Osteocyte (in vitro differentiated cells): ENCODE data around the gene AXDND1. TPM values are rescaled to one million over a fixed set of nuclear protein-coding genes. Genes with fewer than 3 reads are reported as not detected.

ENCODE experiments used
- DNase-seq: peaks from one replicate; pipeline ENCODE4 v3.0.0; 2021; ENCODE audit warnings: mixed read lengths; ENCODE audit not compliant: unreplicated experiment; ENCODE audit errors: extremely low spot score
- H3K27ac Mint-ChIP-seq: one replicate; pipeline ENCODE4 v1.8.0; 2021; ENCODE audit warnings: mild to moderate bottlenecking, mixed read lengths; ENCODE audit not compliant: unreplicated experiment
- H3K27me3 Mint-ChIP-seq: one replicate; pipeline ENCODE4 v1.8.0; 2021; ENCODE audit warnings: mixed read lengths; ENCODE audit not compliant: unreplicated experiment
- H3K36me3 Mint-ChIP-seq: one replicate; pipeline ENCODE4 v1.8.0; 2021; ENCODE audit warnings: mixed read lengths; ENCODE audit not compliant: unreplicated experiment
- H3K4me1 Mint-ChIP-seq: one replicate; pipeline ENCODE4 v1.8.0; 2021; ENCODE audit warnings: mixed read lengths; ENCODE audit not compliant: unreplicated experiment
- H3K4me3 Mint-ChIP-seq: one replicate; pipeline ENCODE4 v1.8.0; 2021; ENCODE audit warnings: mild to moderate bottlenecking, moderate library complexity, mixed read lengths; ENCODE audit not compliant: unreplicated experiment
- H3K9me3 Mint-ChIP-seq: one replicate; pipeline ENCODE4 v1.8.0; 2021; ENCODE audit warnings: mixed read lengths; ENCODE audit not compliant: unreplicated experiment
- total RNA-seq: library from RNA; stranded (reverse); gene quantifications from 2 replicates; pipeline ENCODE4 v1.2.1, GENCODE V29; 2021
- TF ChIP-seq, protein P1 (sequence below): fragments of 200-600 bp; sonication (generic); IDR thresholded peaks from 2 replicates; pipeline ENCODE4 v1.5.0; 2021; ENCODE audit warnings: antibody characterized with exemption, mild to moderate bottlenecking, moderate library complexity

Gene AXDND1
- total RNA-seq, 1 donor from 2014 or later = 0.70 TPM

DNA sequence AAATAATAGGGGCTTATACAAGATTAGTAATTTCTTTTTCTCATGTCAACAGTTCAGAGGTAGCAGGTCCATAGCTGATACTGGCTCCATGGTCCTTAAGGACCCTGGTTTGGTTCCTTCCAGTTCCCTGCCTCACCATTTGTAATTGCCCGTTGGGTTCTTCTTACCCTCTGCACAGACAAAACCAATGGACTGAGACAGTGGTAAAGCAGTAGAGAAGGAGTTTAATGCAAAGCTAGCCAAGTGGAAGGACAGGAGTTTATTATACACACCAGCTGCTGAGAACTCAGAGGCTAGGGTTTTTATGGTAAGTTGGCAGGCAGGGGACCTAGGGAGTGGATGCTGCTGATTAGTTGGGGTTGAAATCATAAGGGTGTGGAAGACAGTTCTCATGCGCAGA, 35.9 kb upstream of the AXDND1 start:
- H3K27ac Mint-ChIP-seq = no peak overlapping the region
- no peaks in the 10 kb centered on the region for H3K9me3 Mint-ChIP-seq
- no peaks in the 10 kb centered on the region for H3K4me1 Mint-ChIP-seq
- no peak overlapping the region for H3K4me3 Mint-ChIP-seq
- H3K27me3 Mint-ChIP-seq = no peaks in the 10 kb centered on the region
- peaks cover 22% of the 10 kb centered on the region for H3K36me3 Mint-ChIP-seq
- DNase-seq = no peak
- TF ChIP-seq, protein P1, sequence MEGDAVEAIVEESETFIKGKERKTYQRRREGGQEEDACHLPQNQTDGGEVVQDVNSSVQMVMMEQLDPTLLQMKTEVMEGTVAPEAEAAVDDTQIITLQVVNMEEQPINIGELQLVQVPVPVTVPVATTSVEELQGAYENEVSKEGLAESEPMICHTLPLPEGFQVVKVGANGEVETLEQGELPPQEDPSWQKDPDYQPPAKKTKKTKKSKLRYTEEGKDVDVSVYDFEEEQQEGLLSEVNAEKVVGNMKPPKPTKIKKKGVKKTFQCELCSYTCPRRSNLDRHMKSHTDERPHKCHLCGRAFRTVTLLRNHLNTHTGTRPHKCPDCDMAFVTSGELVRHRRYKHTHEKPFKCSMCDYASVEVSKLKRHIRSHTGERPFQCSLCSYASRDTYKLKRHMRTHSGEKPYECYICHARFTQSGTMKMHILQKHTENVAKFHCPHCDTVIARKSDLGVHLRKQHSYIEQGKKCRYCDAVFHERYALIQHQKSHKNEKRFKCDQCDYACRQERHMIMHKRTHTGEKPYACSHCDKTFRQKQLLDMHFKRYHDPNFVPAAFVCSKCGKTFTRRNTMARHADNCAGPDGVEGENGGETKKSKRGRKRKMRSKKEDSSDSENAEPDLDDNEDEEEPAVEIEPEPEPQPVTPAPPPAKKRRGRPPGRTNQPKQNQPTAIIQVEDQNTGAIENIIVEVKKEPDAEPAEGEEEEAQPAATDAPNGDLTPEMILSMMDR = no peak

DNA sequence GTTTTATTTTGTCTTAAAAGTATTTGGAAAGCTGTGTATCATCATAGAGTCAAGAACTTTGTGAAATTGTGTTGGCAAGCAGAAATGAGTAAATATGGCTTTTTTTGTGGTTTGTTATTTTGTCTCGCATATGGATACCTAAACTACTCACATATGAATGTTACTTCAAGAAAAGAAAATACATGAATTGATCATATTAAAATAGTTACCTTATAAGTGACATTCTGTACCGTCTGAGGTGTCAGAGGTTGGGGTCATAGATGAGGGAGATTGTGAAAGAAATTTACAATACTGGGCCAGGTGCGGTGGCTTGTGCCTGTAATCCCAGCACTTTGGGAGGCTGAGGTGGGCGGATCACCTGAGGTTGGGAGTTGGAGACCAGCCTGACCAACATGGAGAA, 31.3 kb upstream of the AXDND1 start:
- no peak overlapping the region for H3K27ac Mint-ChIP-seq
- H3K4me3 Mint-ChIP-seq = no peak overlapping the region
- TF ChIP-seq, protein P1 = no peak
- no peak for DNase-seq
- H3K9me3 Mint-ChIP-seq = no peaks in the 10 kb centered on the region
- H3K27me3 Mint-ChIP-seq = no peaks in the 10 kb centered on the region
- peaks cover 6% of the 10 kb centered on the region for H3K4me1 Mint-ChIP-seq
- H3K36me3 Mint-ChIP-seq = peaks cover 22% of the 10 kb centered on the region

GRCh38 chr1:179337288-179337687, 28.5 kb upstream of the AXDND1 start:
- Mint-ChIP-seq H3K36me3 (peaks cover 23% of the 10 kb centered on the region), H3K4me1 (peaks cover 7% of the 10 kb centered on the region)
- TF ChIP-seq, protein P1 = no peak

GRCh38 chr1:179337942-179338560, 27.7 kb upstream of the AXDND1 start:
- no peak for DNase-seq
- H3K4me3 Mint-ChIP-seq = no peak overlapping the region
- H3K27me3 Mint-ChIP-seq = no peaks in the 10 kb centered on the region
- H3K27ac Mint-ChIP-seq = no peak overlapping the region
- no peaks in the 10 kb centered on the region for H3K9me3 Mint-ChIP-seq
- TF ChIP-seq, protein P1 = no peak
- peaks cover 7% of the 10 kb centered on the region for H3K4me1 Mint-ChIP-seq
- H3K36me3 Mint-ChIP-seq = peaks cover 29% of the 10 kb centered on the region

More at GRCh38 chr1:179337288-179337687, 28.5 kb upstream of the AXDND1 start:
- DNase-seq = no peak
- H3K27ac Mint-ChIP-seq = no peak overlapping the region
- no peaks in the 10 kb centered on the region for H3K9me3 Mint-ChIP-seq
- H3K27me3 Mint-ChIP-seq = no peaks in the 10 kb centered on the region
- H3K4me3 Mint-ChIP-seq = no peak overlapping the region

GRCh38 chr1:179340918-179341317, 24.9 kb upstream of the AXDND1 start:
- no peaks in the 10 kb centered on the region for H3K9me3 Mint-ChIP-seq
- no peaks in the 10 kb centered on the region for H3K27me3 Mint-ChIP-seq
- H3K4me3 Mint-ChIP-seq = no peak overlapping the region
- H3K4me1 Mint-ChIP-seq = peaks cover 7% of the 10 kb centered on the region
- TF ChIP-seq, protein P1 = no peak
- H3K27ac Mint-ChIP-seq = no peak overlapping the region
- peaks cover 32% of the 10 kb centered on the region for H3K36me3 Mint-ChIP-seq
- no peak for DNase-seq
